Lower lobe of right lung (tissue), 2 donors: ENCODE results near the gene SH3RF3. TPM values are rescaled to one million over a fixed set of nuclear protein-coding genes. Genes with fewer than 3 reads are reported as not detected.
A peak's percentile ranks its signal among the peaks of the same experiment; 100 is the strongest.

ENCODE experiments used
- ATAC-seq, 2 donors: fragments of 200-7000 bp; cut with Tn5 transposase; one replicate each; pipeline ENCODE4 v1.9.1; 2020 to 2022; ENCODE audit warnings: mild to moderate bottlenecking in 2 of 2, moderate library complexity in 2 of 2
- DNase-seq: peaks from one replicate; pipeline ENCODE4 v3.0.0-alpha.2; 2020
- H3K27ac ChIP-seq: fragments of 200-600 bp; one replicate; pipeline ENCODE4 v1.8.0; 2022
- H3K27me3 ChIP-seq: fragments of 200-600 bp; one replicate; pipeline ENCODE4 v1.8.0; 2022; ENCODE audit warnings: low read depth
- H3K36me3 ChIP-seq: fragments of 200-600 bp; one replicate; pipeline ENCODE4 v1.8.0; 2022; ENCODE audit warnings: mild to moderate bottlenecking
- H3K4me1 ChIP-seq: fragments of 200-600 bp; one replicate; pipeline ENCODE4 v1.8.0; 2022
- H3K4me3 ChIP-seq: fragments of 200-600 bp; one replicate; pipeline ENCODE4 v1.8.0; 2022; ENCODE audit warnings: mild to moderate bottlenecking
- H3K9me3 ChIP-seq: fragments of 200-600 bp; one replicate; pipeline ENCODE4 v1.8.0; 2022
- CTCF ChIP-seq: fragments of 200-600 bp; IDR thresholded peaks from one replicate; pipeline ENCODE4 v1.8.0; 2022; ENCODE audit warnings: antibody characterized with exemption, mild to moderate bottlenecking
- intact Hi-C: fragments of 100-400 bp; cut with DNase I; formaldehyde crosslinking; loops from one replicate; pipeline ENCODE4 v1.11.0; 2022
- total RNA-seq: library from RNA; stranded (reverse); fragmentation: NEBNext Ultra II Directional; extraction: Animal tissue kit (Norgen Biotek cat#: 25700); gene quantifications from one replicate; pipeline ENCODE4 v1.2.1, GENCODE V29; 2021
- donor health status: DM: no; HTN: yes; CAD: no; lungs with severe emphysema.

SH3RF3 gene
- total RNA-seq, 1 donor from 2014 or later, result 5.7 TPM

DNA sequence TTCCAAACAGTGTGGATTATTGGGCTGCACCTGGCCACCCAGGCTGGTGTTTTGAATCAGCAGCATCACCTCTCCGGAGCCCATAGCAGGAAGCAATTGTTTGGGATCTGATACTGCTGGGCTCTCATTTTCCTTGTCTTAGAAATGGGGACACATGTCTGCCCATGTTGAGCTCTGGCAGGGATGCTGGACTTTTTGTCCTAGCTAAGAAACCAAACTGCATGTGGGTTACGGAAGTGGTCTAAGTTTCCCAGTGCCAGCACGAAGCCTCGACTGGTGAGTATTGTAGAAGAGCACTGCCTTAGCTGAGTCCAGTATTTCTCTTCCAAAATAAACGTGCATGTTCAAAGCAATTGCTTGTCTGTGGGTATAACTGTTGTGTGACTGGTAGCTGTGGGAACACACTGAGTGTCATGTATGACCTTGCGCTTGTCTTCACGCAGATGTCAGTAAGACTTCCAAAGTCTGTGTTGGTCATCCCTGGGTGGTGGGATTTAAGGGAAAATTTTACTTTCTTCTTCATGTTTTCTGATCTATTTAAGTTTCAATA, 43.6 kb downstream of the SH3RF3 start:
- H3K27ac ChIP-seq, result peak overlapping the region; percentile 80
- H3K4me3 ChIP-seq, result no peak overlapping the region
- no peaks in the 10 kb centered on the region for H3K27me3 ChIP-seq
- peaks cover 65% of the 10 kb centered on the region for H3K4me1 ChIP-seq
- H3K36me3 ChIP-seq, result no peaks in the 10 kb centered on the region
- ATAC-seq, result no peak
- intact Hi-C loops, result no loop called here
- peaks cover 9% of the 10 kb centered on the region for H3K9me3 ChIP-seq
- no peak for DNase-seq
- TF ChIP-seq CTCF, result no peak

GRCh38 chr2:109173311-109174171, 44.5 kb downstream of the SH3RF3 start:
- H3K27ac ChIP-seq, result peak overlapping the region; percentile 80
- H3K36me3 ChIP-seq, result no peaks in the 10 kb centered on the region
- DNase-seq (no peak), ATAC-seq (peak; percentile 63 to 73)
- H3K9me3 ChIP-seq, result peaks cover 9% of the 10 kb centered on the region
- no peak for TF ChIP-seq CTCF
- no peaks in the 10 kb centered on the region for H3K27me3 ChIP-seq
- peaks cover 65% of the 10 kb centered on the region for H3K4me1 ChIP-seq
- intact Hi-C loops, result no loop called here
- H3K4me3 ChIP-seq, result no peak overlapping the region

DNA sequence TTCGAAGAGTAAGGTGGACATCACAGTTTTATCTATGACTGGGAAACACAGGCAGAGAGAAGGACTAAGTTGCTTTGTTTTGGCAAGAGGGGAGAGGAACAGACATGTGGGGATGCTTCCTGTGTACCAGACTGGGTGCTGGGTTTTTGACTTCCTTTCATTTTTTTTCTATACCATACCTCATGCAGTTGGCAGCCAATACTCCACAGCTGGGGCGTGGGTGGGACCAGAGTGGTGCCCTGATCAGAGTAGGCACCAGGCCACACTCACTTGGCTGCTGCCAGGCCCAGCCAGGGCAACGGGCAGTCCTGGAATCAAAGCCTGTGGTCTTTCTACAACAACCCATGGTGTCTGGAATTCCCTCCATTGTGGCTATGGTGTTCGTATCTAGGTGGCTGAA, 45.2 kb downstream of the SH3RF3 start:
- peaks cover 65% of the 10 kb centered on the region for H3K4me1 ChIP-seq
- peak overlapping the region; percentile 80 for H3K27ac ChIP-seq
- intact Hi-C loops, result no loop called here
- H3K36me3 ChIP-seq, result no peaks in the 10 kb centered on the region
- H3K4me3 ChIP-seq, result no peak overlapping the region
- TF ChIP-seq CTCF, result no peak
- peaks cover 9% of the 10 kb centered on the region for H3K9me3 ChIP-seq
- no peaks in the 10 kb centered on the region for H3K27me3 ChIP-seq
- DNase-seq (no peak), ATAC-seq (no peak)

- no peak for TF ChIP-seq CTCF
- intact Hi-C loops, result no loop called here
- H3K27ac ChIP-seq, result peak overlapping the region; percentile 80
- DNase-seq (no peak), ATAC-seq (no peak)
- H3K4me1 ChIP-seq, result peaks cover 65% of the 10 kb centered on the region
- H3K4me3 ChIP-seq, result no peak overlapping the region
- no peaks in the 10 kb centered on the region for H3K36me3 ChIP-seq
- H3K27me3 ChIP-seq, result no peaks in the 10 kb centered on the region
- peaks cover 9% of the 10 kb centered on the region for H3K9me3 ChIP-seq
These were observed 45.8 kb downstream of the SH3RF3 start for GRCh38 chr2:109174626-109175349.

GRCh38 chr2:109175350-109175678, 46.3 kb downstream of the SH3RF3 start:
- intact Hi-C loops, result no loop called here
- ATAC-seq (no peak), DNase-seq (no peak)
- H3K27ac ChIP-seq, result no peak overlapping the region
- H3K4me1 ChIP-seq, result peaks cover 65% of the 10 kb centered on the region
- no peak for TF ChIP-seq CTCF
- H3K4me3 ChIP-seq, result no peak overlapping the region
- H3K9me3 ChIP-seq, result peaks cover 9% of the 10 kb centered on the region
- H3K36me3 ChIP-seq, result no peaks in the 10 kb centered on the region
- no peaks in the 10 kb centered on the region for H3K27me3 ChIP-seq
